ENCODE measurements around the gene S100A6.

S100A6 gene

GRCh38 chr1:153541641-153542590 is 6.1 kb upstream of the S100A6 start:
- H3K27me3 ChIP-seq (ENCODE audit: insufficient read depth, insufficient read length), result no peaks in the 10 kb centered on the region
- H3K4me3 ChIP-seq (ENCODE audit: insufficient read length, low read depth), result no peak overlapping the region
- H3K4me1 ChIP-seq (ENCODE audit: insufficient read depth, insufficient read length), result peaks cover 14% of the 10 kb centered on the region
- no peak for DNase-seq (ENCODE audit: low read depth, low spot score)
- peaks cover 5% of the 10 kb centered on the region for H3K36me3 ChIP-seq (ENCODE audit: insufficient read depth, insufficient read length, low read length)
- peaks cover 11% of the 10 kb centered on the region; the same call in 1 of the 2 replicates for H3K9me3 ChIP-seq (ENCODE audit: insufficient read depth, low read length)
- TF ChIP-seq ZNF274 (IDR thresholded peaks at IDR 0.05; ENCODE audit: low read depth, low read length), result no peak
- no peak for TF ChIP-seq YY1 (IDR thresholded peaks at IDR 0.05; ENCODE audit: insufficient read depth, insufficient read length)
- no peak overlapping the region for H3K9ac ChIP-seq (ENCODE audit: insufficient read length, low read depth)

GRCh38 chr1:153540394-153541361 is 4.9 kb upstream of the S100A6 start, which contains the start of gene S100A5:
TSS of gene S100A5 (minus strand) at chr1:153540934. CDS start at chr1:153540191, 743 bp downstream.
- Histone ChIP-seq H3K4me3 (ENCODE audit: insufficient read length, low read depth) (no peak within 1 kb of the TSS), H3K4me1 (ENCODE audit: insufficient read depth, insufficient read length) (peaks cover 18% of the 10 kb centered on the region), H3K9ac (ENCODE audit: insufficient read length, low read depth) (no peak within 1 kb of the TSS)

GRCh38 chr1:153539395-153540093 is 3.8 kb upstream of the S100A6 start:
- no peak for DNase-seq (ENCODE audit: low read depth, low spot score)
- H3K9me3 ChIP-seq (ENCODE audit: insufficient read depth, low read length), result peaks cover 8% of the 10 kb centered on the region; the same call in 1 of the 2 replicates
- H3K36me3 ChIP-seq (ENCODE audit: insufficient read depth, insufficient read length, low read length), result peaks cover 5% of the 10 kb centered on the region
- no peaks in the 10 kb centered on the region for H3K27me3 ChIP-seq (ENCODE audit: insufficient read depth, insufficient read length)
- TF ChIP-seq YY1 (IDR thresholded peaks at IDR 0.05; ENCODE audit: insufficient read depth, insufficient read length) (no peak), SUZ12 (IDR thresholded peaks at IDR 0.05; ENCODE audit: extremely low read depth, insufficient read depth, insufficient read length) (no peak), ZNF274 (IDR thresholded peaks at IDR 0.05; ENCODE audit: low read depth, low read length) (no peak)
- H3K4me3 ChIP-seq (ENCODE audit: insufficient read length, low read depth), result no peak overlapping the region
- H3K9ac ChIP-seq (ENCODE audit: insufficient read length, low read depth), result no peak overlapping the region
- peaks cover 9% of the 10 kb centered on the region for H3K4me1 ChIP-seq (ENCODE audit: insufficient read depth, insufficient read length)

More at GRCh38 chr1:153540394-153541361, 4.9 kb upstream of the S100A6 start, which contains the start of gene S100A5:
- no peaks in the 10 kb centered on the region for H3K27me3 ChIP-seq (ENCODE audit: insufficient read depth, insufficient read length)
- H3K36me3 ChIP-seq (ENCODE audit: insufficient read depth, insufficient read length, low read length), result peaks cover 5% of the 10 kb centered on the region
- peaks cover 11% of the 10 kb centered on the region; the same call in 1 of the 2 replicates for H3K9me3 ChIP-seq (ENCODE audit: insufficient read depth, low read length)
- TF ChIP-seq SUZ12 (IDR thresholded peaks at IDR 0.05; ENCODE audit: extremely low read depth, insufficient read depth, insufficient read length) (no peak), YY1 (IDR thresholded peaks at IDR 0.05; ENCODE audit: insufficient read depth, insufficient read length) (no peak), ZNF274 (IDR thresholded peaks at IDR 0.05; ENCODE audit: low read depth, low read length) (no peak)
- no peak for DNase-seq (ENCODE audit: low read depth, low spot score)

GRCh38 chr1:153538315-153538821 is 2.6 kb upstream of the S100A6 start:
- Histone ChIP-seq H3K9me3 (ENCODE audit: insufficient read depth, low read length) (no peaks in the 10 kb centered on the region), H3K36me3 (ENCODE audit: insufficient read depth, insufficient read length, low read length) (no peaks in the 10 kb centered on the region), H3K9ac (ENCODE audit: insufficient read length, low read depth) (no peak overlapping the region), H3K27me3 (ENCODE audit: insufficient read depth, insufficient read length) (no peaks in the 10 kb centered on the region), H3K4me1 (ENCODE audit: insufficient read depth, insufficient read length) (peaks cover 12% of the 10 kb centered on the region), H3K4me3 (ENCODE audit: insufficient read length, low read depth) (no peak overlapping the region)
- peak; percentile 65 for DNase-seq (ENCODE audit: low read depth, low spot score)
- TF ChIP-seq YY1 (IDR thresholded peaks at IDR 0.05; ENCODE audit: insufficient read depth, insufficient read length) (no peak), ZNF274 (IDR thresholded peaks at IDR 0.05; ENCODE audit: low read depth, low read length) (no peak), SUZ12 (IDR thresholded peaks at IDR 0.05; ENCODE audit: extremely low read depth, insufficient read depth, insufficient read length) (no peak)

- Histone ChIP-seq H3K9me3 (ENCODE audit: insufficient read depth, low read length) (no peaks in the 10 kb centered on the region), H3K27me3 (ENCODE audit: insufficient read depth, insufficient read length) (no peaks in the 10 kb centered on the region), H3K4me1 (ENCODE audit: insufficient read depth, insufficient read length) (peaks cover 13% of the 10 kb centered on the region), H3K36me3 (ENCODE audit: insufficient read depth, insufficient read length, low read length) (no peaks in the 10 kb centered on the region), H3K9ac (ENCODE audit: insufficient read length, low read depth) (no peak overlapping the region), H3K4me3 (ENCODE audit: insufficient read length, low read depth) (no peak overlapping the region)
- TF ChIP-seq ZNF274 (IDR thresholded peaks at IDR 0.05; ENCODE audit: low read depth, low read length) (no peak), SUZ12 (IDR thresholded peaks at IDR 0.05; ENCODE audit: extremely low read depth, insufficient read depth, insufficient read length) (no peak), YY1 (IDR thresholded peaks at IDR 0.05; ENCODE audit: insufficient read depth, insufficient read length) (no peak)
- DNase-seq (ENCODE audit: low read depth, low spot score), result no peak
Observed at GRCh38 chr1:153537376-153537730, 1.6 kb upstream of the S100A6 start.

GRCh38 chr1:153536671-153537375 is 1.0 kb upstream of the S100A6 start:
- Histone ChIP-seq H3K4me3 (ENCODE audit: insufficient read length, low read depth) (no peak overlapping the region), H3K27me3 (ENCODE audit: insufficient read depth, insufficient read length) (no peaks in the 10 kb centered on the region), H3K9me3 (ENCODE audit: insufficient read depth, low read length) (no peaks in the 10 kb centered on the region), H3K4me1 (ENCODE audit: insufficient read depth, insufficient read length) (peaks cover 13% of the 10 kb centered on the region), H3K9ac (ENCODE audit: insufficient read length, low read depth) (no peak overlapping the region), H3K36me3 (ENCODE audit: insufficient read depth, insufficient read length, low read length) (no peaks in the 10 kb centered on the region)
- TF ChIP-seq YY1 (IDR thresholded peaks at IDR 0.05; ENCODE audit: insufficient read depth, insufficient read length), result no peak
- no peak for TF ChIP-seq SUZ12 (IDR thresholded peaks at IDR 0.05; ENCODE audit: extremely low read depth, insufficient read depth, insufficient read length)
- TF ChIP-seq ZNF274 (IDR thresholded peaks at IDR 0.05; ENCODE audit: low read depth, low read length), result no peak
- DNase-seq (ENCODE audit: low read depth, low spot score), result no peak

All from NT2/D1 (cell line).